Naive thymus-derived CD8-positive, alpha-beta T cell (primary cell): ENCODE results near the gene GTF3A. TPM values are rescaled to one million over a fixed set of nuclear protein-coding genes. Genes with fewer than 3 reads are reported as not detected.

Source experiments
- ATAC-seq, 2 donors: fragments of 150-1000 bp; cut with Tn5 transposase in 1 of 2; sonication (Bioruptor Pico), chemical (Tn5 transposase) in 1 of 2; 1 replicate in 1 of 2; 2 replicates in 1 of 2; pipeline ENCODE4 v1.10.0; 2021; ENCODE audit warnings: mild to moderate bottlenecking in 2 of 2, moderate library complexity in 2 of 2
- POLR2A ChIA-PET: fragments of 350-600 bp; sonication (Branson Sonifier 250); formaldehyde crosslinking; loops from one replicate; lab custom pipeline; 2021; ENCODE audit warnings: antibody characterized with exemption; lab: Charles Lee
- DNase-seq, 10 donors: peaks; one replicate each; pipeline versions ENCODE4 v3.0.0 to v3.0.0-alpha.2; 2020 to 2022
- H3K27ac Mint-ChIP-seq, 10 donors: one replicate each; pipeline ENCODE4 v1.8.0; 2020 to 2022; ENCODE audit warnings: mild to moderate bottlenecking in 10 of 10, mixed read lengths in 10 of 10, moderate library complexity in 4 of 10, inconsistent platforms in 1 of 10
- H3K27me3 Mint-ChIP-seq, 5 donors: one replicate each; pipeline ENCODE4 v1.8.0; 2021 to 2022; ENCODE audit warnings: mixed read lengths in 5 of 5
- H3K36me3 Mint-ChIP-seq, 3 donors: one replicate each; pipeline ENCODE4 v1.8.0; 2020 to 2022; ENCODE audit warnings: mixed read lengths in 3 of 3, mild to moderate bottlenecking in 2 of 3, inconsistent platforms in 1 of 3
- H3K4me1 Mint-ChIP-seq, 4 donors: one replicate each; pipeline ENCODE4 v1.8.0; 2021 to 2022; ENCODE audit warnings: mixed read lengths in 4 of 4
- H3K4me3 Mint-ChIP-seq, 10 donors: one replicate each; pipeline ENCODE4 v1.8.0; 2020 to 2022; ENCODE audit warnings: mild to moderate bottlenecking in 10 of 10, mixed read lengths in 10 of 10, moderate library complexity in 6 of 10, inconsistent platforms in 1 of 10
- H3K9me3 Mint-ChIP-seq, 9 donors: one replicate each; pipeline ENCODE4 v1.8.0; 2020 to 2022; ENCODE audit warnings: mixed read lengths in 9 of 9, mild to moderate bottlenecking in 3 of 9, inconsistent platforms in 1 of 9, moderate library complexity in 1 of 9
- polyA plus RNA-seq, 3 donors: library from polyadenylated mRNA; unstranded; fragments of 300-500 nt; fragmentation: Illumina TruSeq; gene quantifications; one replicate each; pipeline ENCODE4 v1.2.3, GENCODE V29; 2021
- total RNA-seq, 8 experiments: library from RNA in 2 of 8; stranded (reverse) in 2 of 8; gene quantifications; one replicate each; pipeline ENCODE4 v1.2.3 and lab custom pipeline; 2021 to 2026

Gene GTF3A
- total and polyA plus RNA-seq, 5 experiments from 2014 or later, result 238 to 534 (median 406) TPM

GRCh38 chr13:27455331-27455855, 31.0 kb downstream of the GTF3A start:
- Mint-ChIP-seq H3K4me1 (peaks cover 12 to 39% (median 31%) of the 10 kb centered on the region in 4 donors), H3K9me3 (no peaks in the 10 kb centered on the region)
- POLR2A ChIA-PET, result interaction anchor here (0.7 to 15.6 kb wide), 7 partner anchors 9 to 1037 kb away, joined by 3 to 515 read pairs (median 6); partner anchors contain the start of genes GTF3A, LNX2 and POLR1D

GRCh38 chr13:27461940-27462584, 37.6 kb downstream of the GTF3A start:
- no peaks in the 10 kb centered on the region for H3K9me3 Mint-ChIP-seq
- H3K27me3 Mint-ChIP-seq, result no peaks in the 10 kb centered on the region
- peaks cover 2 to 6% (median 5%) of the 10 kb centered on the region in 4 donors for H3K4me1 Mint-ChIP-seq
- no peaks in the 10 kb centered on the region for H3K36me3 Mint-ChIP-seq
- H3K27ac Mint-ChIP-seq, result no peak overlapping the region
- no peak for ATAC-seq
- no peak for DNase-seq
- POLR2A ChIA-PET, result no interaction called here
- no peak overlapping the region for H3K4me3 Mint-ChIP-seq

More at GRCh38 chr13:27455331-27455855, 31.0 kb downstream of the GTF3A start:
- H3K36me3 Mint-ChIP-seq, result no peaks in the 10 kb centered on the region
- DNase-seq (peak in 3 of 10 donors; percentile 20 to 43 (median 38)), ATAC-seq (peak in 1 of 2 donors; percentile 33)
- H3K27ac Mint-ChIP-seq, result peak overlapping the region; percentile 95 to 99 (median 98)
- H3K27me3 Mint-ChIP-seq, result peaks cover 0 to 1% (median 0%) of the 10 kb centered on the region in 5 donors
- peak overlapping the region; percentile 83 to 98 (median 94) for H3K4me3 Mint-ChIP-seq

- Mint-ChIP-seq H3K36me3 (no peaks in the 10 kb centered on the region), H3K9me3 (no peaks in the 10 kb centered on the region), H3K27ac (no peak overlapping the region), H3K27me3 (no peaks in the 10 kb centered on the region), H3K4me1 (peaks cover 2 to 6% (median 4%) of the 10 kb centered on the region in 4 donors), H3K4me3 (no peak overlapping the region)
- DNase-seq (no peak), ATAC-seq (no peak)
- POLR2A ChIA-PET, result no interaction called here
These were observed 39.1 kb downstream of the GTF3A start for GRCh38 chr13:27463500-27463899.

- no peaks in the 10 kb centered on the region for H3K36me3 Mint-ChIP-seq
- H3K27me3 Mint-ChIP-seq, result peaks cover 0 to 1% (median 0%) of the 10 kb centered on the region in 5 donors
- POLR2A ChIA-PET, result interaction anchor here (0.7 to 1.8 kb wide), 3 partner anchors 11 to 163 kb away, joined by 3 to 5 read pairs (median 4); no protein-coding TSS in a partner anchor
- DNase-seq (no peak), ATAC-seq (no peak)
- H3K27ac Mint-ChIP-seq, result no peak overlapping the region
- H3K9me3 Mint-ChIP-seq, result no peaks in the 10 kb centered on the region
- H3K4me1 Mint-ChIP-seq, result peaks cover 2 to 6% (median 4%) of the 10 kb centered on the region in 4 donors
- no peak overlapping the region for H3K4me3 Mint-ChIP-seq
These were observed 41.2 kb downstream of the GTF3A start for GRCh38 chr13:27465611-27466010.

DNA sequence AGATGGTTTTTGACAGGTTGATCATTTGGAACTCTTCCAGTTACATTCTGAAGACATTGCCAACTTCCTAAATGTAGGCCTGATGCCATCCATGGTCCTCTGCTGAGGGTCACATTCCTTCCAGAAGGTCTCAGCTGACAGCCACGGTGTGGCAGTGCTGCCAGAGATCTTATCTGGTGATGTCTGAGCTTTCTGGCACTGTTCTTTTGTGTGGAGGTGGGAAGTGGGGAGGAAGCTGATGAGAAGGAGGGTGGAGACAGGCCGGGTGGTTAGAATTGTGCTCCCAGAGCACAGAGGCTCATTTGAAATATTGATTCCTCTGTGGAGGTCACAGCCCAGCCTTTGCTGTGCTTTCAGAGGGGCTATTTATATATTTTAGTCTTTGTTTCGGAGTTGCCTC, 42.1 kb downstream of the GTF3A start:
- POLR2A ChIA-PET, result interaction anchor here (1.0 to 1.8 kb wide), 2 partner anchors 11 to 15 kb away, joined by 4 to 5 read pairs; no protein-coding TSS in a partner anchor
- no peaks in the 10 kb centered on the region for H3K36me3 Mint-ChIP-seq
- peaks cover 2 to 6% (median 4%) of the 10 kb centered on the region in 4 donors for H3K4me1 Mint-ChIP-seq
- H3K4me3 Mint-ChIP-seq, result no peak overlapping the region
- DNase-seq, result no peak
- H3K27ac Mint-ChIP-seq, result peak overlapping the region in 4 of 10 donors; percentile 16 to 68 (median 36)
- no peaks in the 10 kb centered on the region for H3K9me3 Mint-ChIP-seq
- peaks cover 0 to 1% (median 0%) of the 10 kb centered on the region in 5 donors for H3K27me3 Mint-ChIP-seq
- peak in 1 of 2 donors; percentile 23 for ATAC-seq

GRCh38 chr13:27470075-27470820, 45.8 kb downstream of the GTF3A start:
- POLR2A ChIA-PET, result no interaction called here
- Mint-ChIP-seq H3K36me3 (no peaks in the 10 kb centered on the region), H3K27me3 (peaks cover 0 to 1% (median 0%) of the 10 kb centered on the region in 5 donors), H3K4me1 (peaks cover 2 to 15% (median 10%) of the 10 kb centered on the region in 4 donors), H3K27ac (peak overlapping the region in 1 of 10 donors; percentile 45), H3K4me3 (no peak overlapping the region), H3K9me3 (no peaks in the 10 kb centered on the region)
- no peak for ATAC-seq
- no peak for DNase-seq

DNA sequence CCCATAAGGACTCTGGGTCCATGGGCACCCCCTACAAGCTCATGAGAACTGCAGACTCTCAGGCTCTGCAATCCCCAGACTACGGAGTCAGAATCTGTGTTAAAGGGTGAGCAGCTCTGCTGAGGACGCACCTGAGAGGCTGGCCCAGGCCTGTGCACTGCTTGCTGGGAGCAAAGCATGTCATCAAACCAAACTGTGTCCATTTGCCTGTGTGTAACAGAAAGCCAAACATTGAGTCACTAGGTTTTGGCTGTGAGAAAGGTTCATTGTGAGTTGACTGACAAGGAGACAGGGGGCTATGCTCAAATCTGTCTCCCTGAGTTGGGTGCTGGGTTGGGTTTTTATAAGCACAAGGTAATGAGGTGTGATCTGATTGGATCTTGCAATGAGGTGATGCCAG, 48.0 kb downstream of the GTF3A start:
- H3K9me3 Mint-ChIP-seq, result no peaks in the 10 kb centered on the region
- ATAC-seq (no peak), DNase-seq (no peak)
- H3K4me1 Mint-ChIP-seq, result peaks cover 2 to 15% (median 11%) of the 10 kb centered on the region in 4 donors
- H3K36me3 Mint-ChIP-seq, result no peaks in the 10 kb centered on the region
- no peak overlapping the region for H3K27ac Mint-ChIP-seq
- H3K27me3 Mint-ChIP-seq, result peaks cover 0 to 1% (median 0%) of the 10 kb centered on the region in 5 donors
- no peak overlapping the region for H3K4me3 Mint-ChIP-seq
- POLR2A ChIA-PET, result no interaction called here

DNA sequence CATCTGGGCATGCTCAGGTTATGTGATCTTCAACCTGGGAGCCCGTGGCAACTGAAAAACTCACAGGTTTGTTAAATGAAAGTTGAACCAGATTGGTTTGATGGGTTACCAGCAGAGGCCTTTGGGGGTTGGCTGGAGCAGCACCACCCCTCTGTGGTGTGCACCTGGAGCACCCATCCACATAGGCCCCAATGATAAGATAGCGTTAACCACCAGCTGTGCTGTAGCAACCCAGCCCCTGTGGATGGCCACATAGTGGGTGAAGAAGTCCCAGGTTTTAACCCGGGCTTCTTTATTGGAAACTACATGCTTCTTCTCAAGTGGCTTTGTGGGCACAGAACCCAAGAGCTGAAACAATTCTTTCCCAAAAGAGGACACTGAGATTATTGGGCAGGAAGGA, 48.5 kb downstream of the GTF3A start:
- no peak for DNase-seq
- peak in 1 of 2 donors; percentile 42 for ATAC-seq
- no peak overlapping the region for H3K4me3 Mint-ChIP-seq
- POLR2A ChIA-PET, result no interaction called here
- peaks cover 0 to 1% (median 0%) of the 10 kb centered on the region in 5 donors for H3K27me3 Mint-ChIP-seq
- peak overlapping the region in 1 of 10 donors; percentile 48 for H3K27ac Mint-ChIP-seq
- peaks cover 2 to 20% (median 13%) of the 10 kb centered on the region in 4 donors for H3K4me1 Mint-ChIP-seq
- no peaks in the 10 kb centered on the region for H3K36me3 Mint-ChIP-seq
- H3K9me3 Mint-ChIP-seq, result no peaks in the 10 kb centered on the region

GRCh38 chr13:27474751-27475268, 50.4 kb downstream of the GTF3A start:
- POLR2A ChIA-PET, result interaction anchor here (0.6 kb wide), 1 partner anchor 227 kb away, joined by 3 read pairs; no protein-coding TSS in a partner anchor
- H3K4me1 Mint-ChIP-seq, result peaks cover 5 to 20% (median 13%) of the 10 kb centered on the region in 4 donors
- H3K27ac Mint-ChIP-seq, result no peak overlapping the region
- no peak for ATAC-seq
- H3K36me3 Mint-ChIP-seq, result no peaks in the 10 kb centered on the region
- no peaks in the 10 kb centered on the region for H3K9me3 Mint-ChIP-seq
- peaks cover 0 to 1% (median 0%) of the 10 kb centered on the region in 5 donors for H3K27me3 Mint-ChIP-seq
- no peak overlapping the region for H3K4me3 Mint-ChIP-seq
- no peak for DNase-seq

DNA sequence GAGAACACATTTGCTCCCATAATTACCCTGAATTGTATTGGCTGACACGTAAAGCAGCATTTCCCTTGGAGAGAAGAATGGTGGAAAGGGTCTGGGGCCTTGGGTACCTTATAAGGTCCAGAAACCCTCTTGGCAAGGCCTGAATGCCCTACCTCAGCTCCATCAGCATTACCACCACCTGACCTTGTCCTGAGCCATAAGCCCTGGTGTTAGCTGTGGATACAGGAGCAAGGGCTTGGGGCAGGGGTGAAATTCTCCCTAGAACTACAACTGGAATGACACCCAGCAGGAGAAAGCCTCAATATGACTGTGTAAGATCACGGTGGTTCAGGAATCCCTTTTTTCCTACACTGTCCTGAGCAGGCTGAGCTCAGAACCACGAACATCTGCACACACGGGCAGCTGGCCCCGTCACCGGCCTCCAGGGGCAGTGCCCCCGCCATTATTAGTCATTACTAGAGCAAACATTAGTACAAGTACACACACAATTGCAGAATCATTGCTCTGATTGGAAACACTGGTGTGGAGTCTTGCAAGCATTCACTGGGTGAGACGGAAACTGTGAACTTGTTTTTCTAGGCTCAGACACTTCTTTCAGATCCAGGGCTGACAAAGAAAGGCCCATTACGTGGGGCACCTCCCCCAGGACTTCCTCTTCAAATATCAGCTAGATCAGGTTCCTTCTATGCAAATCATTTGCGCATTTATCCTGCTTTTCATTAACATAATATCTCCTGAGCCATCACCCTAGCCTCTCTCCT, 52.7 kb downstream of the GTF3A start:
- no peak for ATAC-seq
- H3K27me3 Mint-ChIP-seq, result no peaks in the 10 kb centered on the region
- H3K4me3 Mint-ChIP-seq, result peak overlapping the region in 3 of 10 donors; percentile 23 to 78 (median 45)
- H3K27ac Mint-ChIP-seq, result peak overlapping the region in 6 of 10 donors; percentile 15 to 88 (median 66)
- H3K36me3 Mint-ChIP-seq, result peaks cover 0 to under 1% (median 0%) of the 10 kb centered on the region in 3 donors
- no peak for DNase-seq
- H3K4me1 Mint-ChIP-seq, result peaks cover 3 to 23% (median 13%) of the 10 kb centered on the region in 4 donors
- H3K9me3 Mint-ChIP-seq, result peaks cover 0 to 6% (median 0%) of the 10 kb centered on the region in 9 donors
- POLR2A ChIA-PET, result no interaction called here

GRCh38 chr13:27481766-27482165, 57.3 kb downstream of the GTF3A start:
- H3K36me3 Mint-ChIP-seq, result peaks cover 0 to 8% (median 0%) of the 10 kb centered on the region in 3 donors
- H3K27ac Mint-ChIP-seq, result no peak overlapping the region
- POLR2A ChIA-PET, result no interaction called here
- peaks cover 0 to 13% (median 0%) of the 10 kb centered on the region in 9 donors for H3K9me3 Mint-ChIP-seq
- H3K27me3 Mint-ChIP-seq, result no peaks in the 10 kb centered on the region
- H3K4me3 Mint-ChIP-seq, result no peak overlapping the region
- ATAC-seq (no peak), DNase-seq (no peak)
- peaks cover 2 to 23% (median 6%) of the 10 kb centered on the region in 4 donors for H3K4me1 Mint-ChIP-seq
